Measurements from ENCODE around the gene CBARP. TPM values are rescaled to one million over a fixed set of nuclear protein-coding genes. Genes with fewer than 3 reads are reported as not detected.

CBARP gene
- total and polyA plus RNA-seq, 2 experiments from 2014 or later, result 0.41 to 4.5 TPM

DNA sequence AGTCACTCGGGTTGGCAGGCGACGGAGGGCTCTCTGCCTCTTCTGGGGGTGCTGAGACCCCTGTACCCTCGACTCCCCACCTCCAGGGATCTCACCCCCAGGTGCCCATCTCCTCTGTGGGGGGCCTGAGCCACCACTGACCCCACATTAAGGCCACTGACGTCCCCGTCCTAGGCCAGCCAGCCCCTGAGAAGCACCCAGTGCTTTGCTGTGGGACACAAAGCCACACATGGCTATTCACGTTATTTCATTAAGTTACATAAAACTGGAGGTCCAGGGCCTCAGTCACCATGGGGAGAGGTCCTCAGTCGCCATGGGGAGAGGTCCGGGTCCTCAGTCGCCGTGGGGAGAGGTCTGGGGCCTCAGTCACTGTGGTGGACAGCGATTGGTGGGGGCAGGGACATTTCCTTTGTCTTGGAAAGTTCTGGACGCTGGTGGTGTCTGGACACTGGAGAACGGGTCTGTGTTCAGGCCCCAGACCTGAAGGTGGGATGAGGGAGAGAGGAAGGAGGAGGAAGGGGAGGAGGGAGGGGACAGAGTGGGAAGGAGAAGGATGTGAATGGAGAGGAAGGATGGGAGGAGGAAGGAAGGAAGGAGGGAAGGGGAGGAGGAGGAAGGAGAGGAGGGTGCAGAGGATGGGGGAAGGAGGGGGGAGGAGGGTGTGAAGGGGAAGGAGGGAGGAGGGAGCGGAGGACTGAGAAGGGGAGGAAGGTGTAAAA is 43.9 kb upstream of the CBARP start:
- no peak for DNase-seq
- H3K79me2 ChIP-seq (ENCODE audit: insufficient read depth), result peaks cover 3% of the 10 kb centered on the region
- H3K27me3 ChIP-seq (replicated peaks; ENCODE audit: insufficient read depth), result peaks cover 24% of the 10 kb centered on the region
- H3K4me1 ChIP-seq (ENCODE audit: insufficient read depth), result no peaks in the 10 kb centered on the region
- no peak overlapping the region for H3K4me2 ChIP-seq (ENCODE audit: unreplicated experiment)
- H3K36me3 ChIP-seq (ENCODE audit: low read depth), result no peaks in the 10 kb centered on the region
- WGBS, 2 experiments (ENCODE audit: low coverage in 1 of 2, low lambda C conversion rate in 2 of 2, missing lambda C conversion rate in 2 of 2), result 62 to 70% methylated on average over 12 to 15 of the region's 15 CpGs
- in situ Hi-C loops (cut with MboI), result no loop called here
- H3K9me2 ChIP-seq (ENCODE audit: insufficient read depth), result no peaks in the 10 kb centered on the region
- H3F3A ChIP-seq (ENCODE audit: insufficient read depth), result 0 out of 2 replicates have a peak, but pooled peaks cover 5% of the 10 kb centered on the region
- no peaks in the 10 kb centered on the region for H3K9me3 ChIP-seq (ENCODE audit: low read depth)
- H3K27ac ChIP-seq, result no peak overlapping the region
- H3K4me3 ChIP-seq, result no peak overlapping the region
- H2AFZ ChIP-seq, result no peak overlapping the region
- H3K9ac ChIP-seq, result no peak overlapping the region
- TF ChIP-seq EZH2phosphoT487 (IDR thresholded peaks at IDR 0.05; ENCODE audit: insufficient read depth, low read depth) (no peak), EZH2 (IDR thresholded peaks at IDR 0.05; ENCODE audit: insufficient read depth, poor library complexity, severe bottlenecking) (no peak)
- no peaks in the 10 kb centered on the region for H4K20me1 ChIP-seq (ENCODE audit: insufficient read depth)

DNA sequence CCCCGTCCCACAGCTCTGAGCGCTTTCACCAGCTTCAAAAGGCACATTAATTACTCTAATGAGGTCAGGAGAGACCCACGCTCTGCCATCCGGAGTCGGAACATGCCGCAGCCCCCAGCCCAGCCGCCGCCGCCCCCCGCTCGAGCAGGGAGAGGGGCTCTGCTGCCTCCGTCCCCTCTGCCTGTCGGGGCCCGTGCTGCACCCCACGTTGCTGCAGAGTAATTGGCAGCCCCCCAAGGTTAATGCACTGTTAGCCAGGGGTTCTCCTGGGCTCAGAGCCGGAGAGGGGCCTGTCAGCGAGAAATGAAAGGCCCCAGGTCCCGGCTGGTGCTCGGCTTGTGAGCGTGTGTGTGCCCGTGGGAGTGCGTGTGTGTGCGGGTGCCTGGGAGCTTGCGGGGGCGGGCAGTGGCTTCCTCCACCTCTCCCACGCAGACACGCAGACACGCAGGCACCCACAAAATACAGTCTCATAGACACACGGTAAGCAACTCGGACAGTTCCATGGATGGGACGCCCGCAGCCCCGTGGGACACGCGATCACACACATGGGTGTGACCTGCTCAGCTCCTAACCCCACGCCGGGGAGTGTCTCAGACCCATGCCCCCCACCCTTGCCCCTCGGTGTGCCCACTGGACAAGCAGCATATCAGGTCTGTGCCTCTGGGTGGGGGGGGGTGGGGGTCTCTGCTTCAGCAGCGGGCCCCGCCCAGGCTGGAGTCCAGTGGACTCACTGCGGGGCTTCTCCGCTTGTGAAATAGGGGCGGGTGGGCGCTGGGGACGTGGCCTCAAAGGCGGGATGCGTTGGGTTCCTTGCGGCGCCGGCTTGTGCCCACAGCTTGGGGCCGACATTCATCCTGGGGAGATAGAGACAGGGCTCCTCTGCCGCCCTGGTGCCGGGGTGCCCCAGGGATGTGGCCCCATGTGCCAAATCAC is 43.1 kb upstream of the CBARP start:
- Histone ChIP-seq H3K27ac (no peak overlapping the region), H3K9me2 (ENCODE audit: insufficient read depth) (no peaks in the 10 kb centered on the region), H3K27me3 (replicated peaks; ENCODE audit: insufficient read depth) (peaks cover 19% of the 10 kb centered on the region), H3K36me3 (ENCODE audit: low read depth) (no peaks in the 10 kb centered on the region), H3K79me2 (ENCODE audit: insufficient read depth) (peaks cover 11% of the 10 kb centered on the region), H3K4me1 (ENCODE audit: insufficient read depth) (no peaks in the 10 kb centered on the region; the same call in 1 of the 2 replicates), H3F3A (ENCODE audit: insufficient read depth) (peaks cover 9% of the 10 kb centered on the region; the same call in 1 of the 2 replicates), H3K4me3 (no peak overlapping the region), H2AFZ (no peak overlapping the region), H3K9ac (no peak overlapping the region), H4K20me1 (ENCODE audit: insufficient read depth) (no peaks in the 10 kb centered on the region), H3K4me2 (ENCODE audit: unreplicated experiment) (no peak overlapping the region), H3K9me3 (ENCODE audit: low read depth) (no peaks in the 10 kb centered on the region)
- TF ChIP-seq EZH2phosphoT487 (IDR thresholded peaks at IDR 0.05; ENCODE audit: insufficient read depth, low read depth), result no peak
- no peak for TF ChIP-seq EZH2 (IDR thresholded peaks at IDR 0.05; ENCODE audit: insufficient read depth, poor library complexity, severe bottlenecking)
- DNase-seq, result no peak
- in situ Hi-C loops (cut with MboI), result no loop called here
- WGBS, 2 experiments (ENCODE audit: low coverage in 1 of 2, low lambda C conversion rate in 2 of 2, missing lambda C conversion rate in 2 of 2), result 67% methylated on average over 31 to 49 of the region's 53 CpGs

DNA sequence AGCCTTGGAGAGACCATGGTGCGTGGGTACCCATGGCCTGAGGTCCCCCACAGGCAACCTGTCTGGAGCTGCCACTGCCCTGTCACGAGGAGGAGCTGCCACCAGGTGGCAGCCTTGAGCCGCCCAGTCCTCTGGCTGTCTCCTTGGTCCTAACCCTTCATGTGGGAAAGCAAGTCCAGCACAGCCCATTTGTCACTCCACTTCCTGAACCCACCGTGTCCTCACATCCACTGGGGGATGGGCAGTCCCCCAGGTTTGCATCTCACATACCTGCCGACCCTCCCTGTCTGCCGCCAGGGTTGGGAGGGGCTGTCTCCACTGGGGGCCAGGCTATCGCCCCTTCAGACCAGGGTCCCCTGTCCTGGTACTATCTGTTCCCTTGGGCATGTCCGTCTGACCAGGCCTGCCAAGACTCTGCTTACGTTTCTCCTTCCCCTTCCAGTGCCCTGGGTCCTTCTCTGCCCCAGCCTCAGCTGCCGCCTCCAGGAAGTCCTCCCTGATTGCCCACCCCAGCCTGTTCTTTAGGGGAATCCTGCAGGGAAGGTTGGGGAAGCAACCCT is 42.1 kb upstream of the CBARP start:
- Histone ChIP-seq H2AFZ (no peak overlapping the region), H3K4me1 (ENCODE audit: insufficient read depth) (no peaks in the 10 kb centered on the region; the same call in 1 of the 2 replicates)
- 30 to 32% methylated on average over 10 of the region's 10 CpGs for WGBS, 2 experiments (ENCODE audit: low coverage in 1 of 2, low lambda C conversion rate in 2 of 2, missing lambda C conversion rate in 2 of 2)

More for the DNA sequence above, 42.1 kb upstream of the CBARP start:
- Histone ChIP-seq H3K9ac (no peak overlapping the region), H3K27ac (no peak overlapping the region), H3K79me2 (ENCODE audit: insufficient read depth) (peaks cover 12% of the 10 kb centered on the region), H3K9me3 (ENCODE audit: low read depth) (no peaks in the 10 kb centered on the region), H4K20me1 (ENCODE audit: insufficient read depth) (no peaks in the 10 kb centered on the region), H3F3A (ENCODE audit: insufficient read depth) (peaks cover 9% of the 10 kb centered on the region; the same call in 1 of the 2 replicates), H3K4me3 (no peak overlapping the region), H3K36me3 (ENCODE audit: low read depth) (no peaks in the 10 kb centered on the region), H3K9me2 (ENCODE audit: insufficient read depth) (no peaks in the 10 kb centered on the region), H3K27me3 (replicated peaks; ENCODE audit: insufficient read depth) (peaks cover 12% of the 10 kb centered on the region), H3K4me2 (ENCODE audit: unreplicated experiment) (no peak overlapping the region)
- peak; percentile 82 for DNase-seq
- in situ Hi-C loops (cut with MboI), result no loop called here
- TF ChIP-seq EZH2 (IDR thresholded peaks at IDR 0.05; ENCODE audit: insufficient read depth, poor library complexity, severe bottlenecking) (no peak), EZH2phosphoT487 (IDR thresholded peaks at IDR 0.05; ENCODE audit: insufficient read depth, low read depth) (no peak)

Measured in GM23248 (cell line).